GM20000 (cell line): ENCODE data around the gene MLC1.

Source experiments
- DNase-seq: peaks from one replicate; pipeline ENCODE4 v3.0.0; 2012; ENCODE audit warnings: low spot score
- CTCF ChIP-seq: IDR thresholded peaks from 2 replicates; pipeline ENCODE4 v1.5.1; 2012; ENCODE audit warnings: mild to moderate bottlenecking, control low read depth; ENCODE audit errors: extremely low read depth, missing control alignments

Gene MLC1

GRCh38 chr22:50032109-50032871 is 52.9 kb downstream of the MLC1 start:
- TF ChIP-seq CTCF: no peak
- DNase-seq: no peak

- no peak for DNase-seq
- no peak for TF ChIP-seq CTCF
Measured at GRCh38 chr22:50031189-50032091, 53.8 kb downstream of the MLC1 start.

- DNase-seq: peak; percentile 96
- peak; percentile 90 for TF ChIP-seq CTCF
Measured at GRCh38 chr22:50030297-50031188, 54.7 kb downstream of the MLC1 start.

GRCh38 chr22:50027639-50028537 is 57.3 kb downstream of the MLC1 start:
- DNase-seq: no peak
- no peak for TF ChIP-seq CTCF

GRCh38 chr22:50025993-50026392 is 59.2 kb downstream of the MLC1 start:
- TF ChIP-seq CTCF: no peak
- no peak for DNase-seq

GRCh38 chr22:50022171-50022819 is 62.9 kb downstream of the MLC1 start:
- DNase-seq: no peak
- no peak for TF ChIP-seq CTCF
